SK-N-MC (cell line): ENCODE data around the gene FKBP5.

ENCODE experiments used
- DNase-seq: peaks from one replicate; pipeline ENCODE4 v3.0.0-alpha.2; 2011; ENCODE audit warnings: low read depth, low spot score
- H3K27ac ChIP-seq: fragments of 200-600 bp; sonication (generic); 2 replicates; pipeline ENCODE4 v1.5.1; 2016; ENCODE audit warnings: mixed run types
- H3K36me3 ChIP-seq: fragments of 200-600 bp; sonication (generic); 2 replicates; pipeline ENCODE4 v1.6.1; 2017; ENCODE audit warnings: antibody characterized with exemption, low read length, mixed read lengths; ENCODE audit not compliant: insufficient read depth
- H3K4me3 ChIP-seq: fragments of 200-600 bp; sonication (generic); 2 replicates; pipeline ENCODE4 v1.5.1; 2016
- H3K9ac ChIP-seq: fragments of 200-600 bp; sonication (generic); 2 replicates; pipeline ENCODE4 v1.8.0; 2017; ENCODE audit warnings: mixed run types, mixed read lengths; ENCODE audit not compliant: insufficient read length
- H3K9me3 ChIP-seq: fragments of 200-600 bp; sonication (generic); 2 replicates; pipeline ENCODE4 v1.6.1; 2017; ENCODE audit warnings: low read depth, mild to moderate bottlenecking, antibody characterized with exemption, low read length, moderate library complexity, mixed read lengths
- EZH2 ChIP-seq: fragments of 200-600 bp; sonication (generic); IDR thresholded peaks from one replicate; pipeline ENCODE4 v1.6.1; 2017; ENCODE audit warnings: antibody characterized with exemption
- FOXP2 ChIP-seq: optimal IDR thresholded peaks from 2 replicates; pipeline ENCODE3; 2011; ENCODE audit warnings: mild to moderate bottlenecking, moderate library complexity; ENCODE audit not compliant: insufficient read depth; ENCODE audit errors: extremely low read length, control extremely low read depth
- POLR2AphosphoS5 ChIP-seq: IDR thresholded peaks from 2 replicates; pipeline ENCODE4 v1.6.1; 2012; ENCODE audit warnings: mild to moderate bottlenecking, low read depth, low read length, borderline replicate concordance

The FKBP5 gene

GRCh38 chr6:35596448-35597442 is 92.0 kb downstream of the FKBP5 start:
- Histone ChIP-seq H3K9ac (no peak overlapping the region), H3K9me3 (no peaks in the 10 kb centered on the region), H3K4me3 (no peak overlapping the region), H3K36me3 (no peaks in the 10 kb centered on the region), H3K27ac (no peak overlapping the region)
- no peak for DNase-seq
- TF ChIP-seq POLR2AphosphoS5 (no peak), EZH2 (no peak), FOXP2 (no peak)

- DNase-seq, result no peak
- H3K4me3 ChIP-seq, result no peak overlapping the region
- no peaks in the 10 kb centered on the region for H3K9me3 ChIP-seq
- no peaks in the 10 kb centered on the region for H3K36me3 ChIP-seq
- no peak overlapping the region for H3K27ac ChIP-seq
- no peak overlapping the region for H3K9ac ChIP-seq
- TF ChIP-seq FOXP2, result no peak
- TF ChIP-seq POLR2AphosphoS5, result no peak
- TF ChIP-seq EZH2, result no peak
Measured at GRCh38 chr6:35594503-35595186, 94.1 kb downstream of the FKBP5 start.

GRCh38 chr6:35592178-35592577 is 96.5 kb downstream of the FKBP5 start:
- Histone ChIP-seq H3K27ac (no peak overlapping the region), H3K4me3 (no peak overlapping the region), H3K36me3 (no peaks in the 10 kb centered on the region), H3K9ac (no peak overlapping the region), H3K9me3 (no peaks in the 10 kb centered on the region)
- TF ChIP-seq EZH2 (no peak), FOXP2 (no peak), POLR2AphosphoS5 (no peak)
- no peak for DNase-seq

- no peaks in the 10 kb centered on the region for H3K36me3 ChIP-seq
- H3K27ac ChIP-seq, result no peak overlapping the region
- H3K4me3 ChIP-seq, result no peak overlapping the region
- H3K9ac ChIP-seq, result no peak overlapping the region
- TF ChIP-seq POLR2AphosphoS5 (no peak), FOXP2 (no peak), EZH2 (no peak)
- H3K9me3 ChIP-seq, result no peaks in the 10 kb centered on the region
- no peak for DNase-seq
Measured at GRCh38 chr6:35590622-35591066, 98.1 kb downstream of the FKBP5 start.

GRCh38 chr6:35589904-35590303 is 98.8 kb downstream of the FKBP5 start:
- H3K9ac ChIP-seq, result no peak overlapping the region
- no peaks in the 10 kb centered on the region for H3K36me3 ChIP-seq
- TF ChIP-seq POLR2AphosphoS5 (no peak), FOXP2 (no peak), EZH2 (no peak)
- H3K9me3 ChIP-seq, result no peaks in the 10 kb centered on the region
- H3K27ac ChIP-seq, result no peak overlapping the region
- H3K4me3 ChIP-seq, result no peak overlapping the region
- no peak for DNase-seq

- DNase-seq, result no peak
- no peak overlapping the region for H3K27ac ChIP-seq
- H3K9ac ChIP-seq, result no peak overlapping the region
- no peak overlapping the region for H3K4me3 ChIP-seq
- H3K36me3 ChIP-seq, result no peaks in the 10 kb centered on the region
- no peaks in the 10 kb centered on the region for H3K9me3 ChIP-seq
- TF ChIP-seq EZH2, result no peak
- no peak for TF ChIP-seq FOXP2
- no peak for TF ChIP-seq POLR2AphosphoS5
Measured at GRCh38 chr6:35589201-35589739, 99.4 kb downstream of the FKBP5 start.

GRCh38 chr6:35587167-35587566 is 101.5 kb downstream of the FKBP5 start:
- DNase-seq, result no peak
- H3K9ac ChIP-seq, result no peak overlapping the region
- TF ChIP-seq EZH2 (no peak), POLR2AphosphoS5 (no peak), FOXP2 (no peak)
- no peak overlapping the region for H3K4me3 ChIP-seq
- no peaks in the 10 kb centered on the region for H3K36me3 ChIP-seq
- H3K27ac ChIP-seq, result no peak overlapping the region
- H3K9me3 ChIP-seq, result no peaks in the 10 kb centered on the region

- Histone ChIP-seq H3K27ac (no peak overlapping the region), H3K36me3 (no peaks in the 10 kb centered on the region)
- DNase-seq, result no peak
Measured at GRCh38 chr6:35586542-35586941, 102.2 kb downstream of the FKBP5 start.

More at GRCh38 chr6:35586542-35586941, 102.2 kb downstream of the FKBP5 start:
- H3K9ac ChIP-seq, result no peak overlapping the region
- H3K4me3 ChIP-seq, result no peak overlapping the region
- H3K9me3 ChIP-seq, result no peaks in the 10 kb centered on the region
- TF ChIP-seq FOXP2 (no peak), EZH2 (no peak), POLR2AphosphoS5 (no peak)
